Activated naive CD4-positive, alpha-beta T cell treated with Interleukin-2 at 50 U/mL for 16 hours (primary cell): ENCODE measurements around the gene METTL22.

Source experiments
- DNase-seq: peaks from one replicate; pipeline ENCODE4 v3.0.0-alpha.2; 2020

METTL22 gene

DNA sequence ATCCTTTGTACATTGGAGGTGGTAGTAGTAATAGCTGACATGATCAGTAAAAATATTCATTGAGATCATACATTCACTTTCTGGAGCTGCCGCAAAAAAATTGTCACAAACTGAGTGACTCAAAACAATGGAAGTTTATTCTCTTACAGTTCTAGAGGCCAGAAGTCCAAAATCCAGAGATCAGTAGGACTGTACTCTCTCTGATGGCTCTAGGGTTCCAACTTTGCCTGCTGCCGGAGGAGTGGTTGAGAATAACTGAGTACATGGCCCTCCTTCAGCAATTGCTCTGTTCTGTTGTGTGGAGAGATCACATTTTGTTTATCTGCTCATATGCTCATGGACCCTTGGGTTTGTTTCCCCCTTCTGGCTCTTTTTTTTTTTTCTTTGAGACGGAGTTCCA, 76.5 kb downstream of the METTL22 start:
- DNase-seq = no peak
